NOMO-1 treated with DMSO at 0.1 percent for 48 hours (cell line): ENCODE data around the gene HMCES.
"Not testable (repeated sequence)": the region's sequence is repeated elsewhere in the genome, so short reads cannot be mapped to it uniquely, and the experiment has no call there.

Experiments
- DNase-seq: peaks from one replicate; lab custom pipeline; 2025; ENCODE audit not compliant: unreplicated experiment; lab: John Stamatoyannopoulos, UW

Gene HMCES

GRCh38 chr3:129256270-129256669 is 22.4 kb upstream of the HMCES start:
- DNase-seq: no peak

GRCh38 chr3:129257609-129258008 is 21.1 kb upstream of the HMCES start:
- DNase-seq: no peak

- no peak for DNase-seq
Observed at GRCh38 chr3:129259612-129260477, 18.8 kb upstream of the HMCES start.

DNA sequence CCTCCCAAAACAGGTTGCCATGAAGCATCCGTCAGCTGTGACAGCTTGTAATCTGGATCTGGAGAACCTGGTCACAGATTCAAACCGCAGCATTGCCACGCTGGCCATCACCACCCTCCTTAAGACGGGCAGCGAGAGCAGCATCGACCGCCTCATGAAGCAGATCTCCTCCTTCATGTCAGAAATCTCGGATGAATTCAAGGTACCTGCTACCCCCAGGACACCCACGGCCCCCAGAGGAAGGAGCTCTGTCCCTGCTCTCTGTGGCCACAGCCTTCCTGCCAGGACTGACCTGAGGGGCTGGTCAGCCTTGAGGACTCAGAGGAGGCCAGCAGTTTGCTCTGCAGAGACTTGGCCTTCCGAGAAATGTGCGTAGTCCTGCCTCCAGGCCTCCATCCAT is 18.1 kb upstream of the HMCES start:
- DNase-seq: no peak

DNA sequence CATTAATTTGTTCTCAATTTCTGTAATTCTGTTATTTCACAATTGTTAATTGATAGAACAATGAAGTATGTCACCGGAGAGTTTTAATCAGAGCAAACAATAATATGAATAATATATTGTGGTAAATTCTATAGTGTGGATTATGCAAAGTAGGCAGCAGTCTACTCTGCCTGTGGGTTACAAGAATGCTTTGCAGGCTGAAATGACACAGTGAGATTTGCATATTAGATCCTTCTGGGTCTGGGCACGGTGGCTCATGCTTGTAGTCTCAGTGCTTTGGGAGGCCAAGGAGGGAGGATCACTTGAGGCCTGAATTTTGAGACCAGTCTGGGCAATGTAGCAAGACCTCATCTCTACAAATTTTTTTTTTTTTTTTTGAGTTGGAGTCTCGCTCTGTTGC is 16.8 kb upstream of the HMCES start:
- DNase-seq: no peak

- DNase-seq: no peak
Observed at GRCh38 chr3:129263161-129263910, 15.3 kb upstream of the HMCES start.

- not testable (repeated sequence) for DNase-seq
Observed at GRCh38 chr3:129264994-129265393, 13.7 kb upstream of the HMCES start.

- DNase-seq: no peak
Observed at GRCh38 chr3:129266651-129267050, 12.0 kb upstream of the HMCES start.

DNA sequence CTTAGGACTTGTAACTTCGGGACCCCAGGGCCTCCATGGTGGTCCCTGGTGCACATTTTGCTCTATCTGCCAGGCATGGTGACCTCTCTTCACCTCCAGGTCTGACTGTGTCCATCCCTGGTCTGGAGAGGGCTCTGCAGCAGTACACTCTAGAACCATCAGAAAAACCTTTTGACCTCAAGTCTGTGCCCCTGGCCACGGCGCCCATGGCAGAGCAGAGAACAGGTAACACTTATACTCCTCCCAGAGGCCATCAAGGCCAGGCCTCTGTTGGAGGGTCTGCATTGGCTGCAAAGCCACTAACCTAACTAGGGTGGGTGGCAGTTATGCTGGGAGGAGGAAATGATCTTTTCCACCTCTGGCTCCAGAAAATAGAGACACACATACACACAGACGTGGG is 10.3 kb upstream of the HMCES start:
- no peak for DNase-seq

- DNase-seq: no peak
Observed at GRCh38 chr3:129271674-129272073, 7.0 kb upstream of the HMCES start.

DNA sequence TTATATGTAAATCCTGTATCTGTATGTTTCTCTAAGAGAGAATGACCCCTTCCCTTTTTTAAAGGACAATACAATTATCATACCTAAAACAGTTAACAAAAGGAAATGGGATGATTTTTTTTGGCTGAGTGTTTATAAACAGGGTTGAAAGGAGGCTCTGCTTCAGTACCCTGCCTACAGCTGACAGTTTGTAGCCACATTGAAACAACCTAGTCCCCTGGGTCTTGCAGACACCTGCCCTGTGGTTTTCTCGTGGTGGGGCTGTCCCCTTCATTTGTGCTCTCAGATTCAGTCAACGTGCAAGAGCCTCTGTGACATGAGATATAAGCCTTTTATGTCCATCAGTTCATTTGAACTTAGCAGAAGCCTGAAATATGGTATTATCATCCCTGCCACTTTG is 2.3 kb upstream of the HMCES start:
- DNase-seq: no peak

GRCh38 chr3:129277829-129278271 is 820 bp upstream of the HMCES start:
- DNase-seq: no peak

GRCh38 chr3:129278966-129279906 is 566 bp downstream of the HMCES start:
- DNase-seq: no peak

GRCh38 chr3:129280183-129280582 is 1.5 kb downstream of the HMCES start:
- DNase-seq: no peak

DNA sequence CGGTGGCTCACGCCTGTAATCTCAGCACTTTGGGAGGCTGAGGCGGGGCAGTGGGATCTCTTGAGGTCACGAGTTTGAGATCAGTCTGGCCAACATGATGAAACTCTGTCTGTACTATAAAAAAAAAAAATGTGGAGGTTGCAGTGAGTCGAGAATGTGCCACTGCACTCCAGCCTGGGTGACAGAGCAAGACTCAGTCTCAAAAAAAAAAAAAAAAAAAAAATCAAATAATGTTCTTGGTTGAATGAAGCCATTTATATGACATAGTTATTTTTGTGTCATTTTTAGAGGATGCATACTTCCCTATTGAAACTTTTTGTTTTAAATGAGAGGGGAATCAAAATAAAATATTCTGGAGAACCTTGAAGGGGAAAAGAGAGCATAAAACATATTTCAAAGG is 3.1 kb downstream of the HMCES start:
- DNase-seq: no peak

- DNase-seq: peak; percentile 87
Observed at GRCh38 chr3:129282727-129283327, 4.2 kb downstream of the HMCES start.

DNA sequence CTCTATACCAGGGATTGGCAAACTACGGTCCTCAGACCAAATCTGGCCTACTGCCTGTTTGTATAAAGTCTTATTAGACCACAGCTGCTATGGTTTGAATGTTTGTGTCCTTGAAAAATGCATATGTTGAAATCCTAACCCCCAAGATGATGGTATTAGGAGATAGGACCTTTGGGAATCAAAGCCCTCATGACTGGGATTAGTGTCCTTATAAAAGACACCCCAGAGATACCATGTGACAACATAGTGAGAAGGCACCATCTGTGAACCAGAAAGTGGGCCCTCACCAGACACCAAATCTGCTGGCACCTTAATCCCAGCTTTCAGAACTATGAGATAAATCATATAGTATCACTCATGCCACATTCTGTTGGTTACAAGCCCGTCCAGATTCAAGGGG is 7.4 kb downstream of the HMCES start:
- DNase-seq: no peak

DNA sequence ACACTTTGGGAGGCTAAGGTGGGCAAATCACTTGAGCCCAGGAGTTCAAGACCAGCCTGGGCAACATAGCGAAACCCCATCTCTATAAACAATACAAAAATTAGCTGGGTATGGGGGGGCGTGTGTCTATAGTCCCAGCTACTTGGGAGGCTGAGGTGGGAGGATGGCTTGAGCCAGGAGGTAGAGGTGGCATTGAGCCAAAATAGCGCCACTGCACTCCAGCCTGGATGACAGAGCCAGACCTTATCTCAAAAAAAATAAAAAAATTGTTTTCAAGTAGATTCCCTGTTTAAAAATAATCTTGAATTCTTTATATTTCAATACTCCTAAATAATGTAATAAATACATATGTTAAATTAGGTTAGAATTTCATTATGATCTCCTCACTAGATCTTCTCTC is 9.8 kb downstream of the HMCES start:
- DNase-seq: no peak

- DNase-seq: no peak
Observed at GRCh38 chr3:129289201-129289921, 10.7 kb downstream of the HMCES start.

GRCh38 chr3:129291236-129291886 is 12.7 kb downstream of the HMCES start:
- DNase-seq: no peak
